Erythroblast (primary cell): ENCODE data around the gene CSNK2A3.

Experiments used
- GATA1 ChIP-seq: IDR thresholded peaks from 2 replicates; pipeline ENCODE4 v1.6.1; 2011; ENCODE audit warnings: low read depth, mild to moderate bottlenecking, control low read depth, low read length, moderate library complexity
- POLR2A ChIP-seq: IDR thresholded peaks from 2 replicates; pipeline ENCODE4 v1.6.1; 2011; ENCODE audit warnings: mild to moderate bottlenecking, low read length

DNA sequence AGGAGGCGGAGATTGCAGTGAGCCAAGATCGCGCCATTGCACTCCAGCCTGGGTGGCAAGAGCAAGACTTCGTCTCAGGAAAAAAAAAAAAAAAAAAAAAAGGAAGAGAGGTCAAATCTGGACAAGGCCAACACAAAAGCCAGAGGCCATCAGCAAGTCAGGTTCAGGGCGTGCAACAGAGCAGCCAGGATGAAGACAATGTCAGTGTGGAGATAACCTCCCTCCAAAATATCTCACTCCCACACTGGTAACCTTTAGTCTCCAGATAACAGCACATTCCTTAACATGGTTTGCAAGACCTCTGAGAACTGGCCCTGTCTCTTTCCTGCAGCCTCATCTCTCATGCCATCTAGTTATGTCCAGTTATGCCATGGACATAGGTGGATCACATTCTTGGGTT, 4.7 kb downstream of the CSNK2A3 start:
- no peak for TF ChIP-seq POLR2A
- TF ChIP-seq GATA1: no peak
